Vagina (tissue), 2 donors: ENCODE measurements around the gene C2CD2L. TPM values are rescaled to one million over a fixed set of nuclear protein-coding genes. Genes with fewer than 3 reads are reported as not detected.
A peak's percentile ranks its signal among the peaks of the same experiment; 100 is the strongest.
"Not testable (repeated sequence)": the region's sequence is repeated elsewhere in the genome, so short reads cannot be mapped to it uniquely, and the experiment has no call there.

Source experiments
- DNase-seq, 2 donors: peaks; one replicate each; pipeline ENCODE4 v3.0.0-alpha.2; 2017; ENCODE audit errors: extremely low spot score in 2 of 2
- H3K27ac ChIP-seq: fragments of 200-600 bp; sonication (generic); one replicate; pipeline ENCODE4 v1.5.1; 2019
- H3K27me3 ChIP-seq: fragments of 200-600 bp; sonication (generic); one replicate; pipeline ENCODE4 v1.5.1; 2019
- H3K36me3 ChIP-seq, 2 donors: fragments of 200-600 bp; sonication (generic); one replicate each; pipeline ENCODE4 v1.5.1; 2017 to 2019
- H3K4me1 ChIP-seq: fragments of 200-600 bp; sonication (generic); one replicate; pipeline ENCODE4 v1.5.1; 2019
- H3K4me3 ChIP-seq, 2 donors: fragments of 200-600 bp; sonication (generic); 1 replicate in 1 of 2; 2 replicates in 1 of 2; pipeline ENCODE4 v1.5.1; 2016 to 2019
- H3K9me3 ChIP-seq: fragments of 200-600 bp; sonication (generic); one replicate; pipeline ENCODE4 v1.5.1; 2019
- CTCF ChIP-seq, 3 experiments: fragments of 450-650 bp in 2 of 3; fragments of 200-600 bp in 1 of 3; sonication (generic) in 1 of 3; IDR thresholded peaks; one replicate each; pipeline ENCODE4 v1.5.1; 2017 to 2019; ENCODE audit warnings: antibody characterized with exemption in 3 of 3, mild to moderate bottlenecking in 2 of 3, moderate library complexity in 2 of 3
- POLR2A ChIP-seq, 2 donors: fragments of 450-650 bp; IDR thresholded peaks; one replicate each; pipeline ENCODE4 v1.6.1; 2017; ENCODE audit warnings: antibody characterized with exemption in 2 of 2, mild to moderate bottlenecking in 2 of 2, moderate library complexity in 2 of 2
- POLR2AphosphoS5 ChIP-seq, 2 donors: sonication (generic); formaldehyde crosslinking; IDR thresholded peaks; one replicate each; pipeline ENCODE4 v1.9.0; 2017; ENCODE audit warnings: antibody characterized with exemption in 2 of 2, mild to moderate bottlenecking in 2 of 2, low read depth in 1 of 2; ENCODE audit not compliant: insufficient read depth in 1 of 2
- intact Hi-C: fragments of 100-400 bp; cut with DNase I; formaldehyde crosslinking; loops from one replicate; pipeline ENCODE4 v1.15.1; 2023
- total RNA-seq: library from RNA; depleted of rRNA; stranded (reverse); fragments of >200 nt; gene quantifications from one replicate; pipeline ENCODE4 v1.2.3, GENCODE V29; 2016

C2CD2L gene
- total RNA-seq, 1 donor from 2014 or later: 7.1 TPM

GRCh38 chr11:119100246-119100970 is 6.7 kb upstream of the C2CD2L start:
- Histone ChIP-seq H3K27me3 (no peaks in the 10 kb centered on the region), H3K4me1 (peaks cover 39% of the 10 kb centered on the region), H3K27ac (no peak overlapping the region), H3K4me3 (peak overlapping the region; percentile 71 to 96), H3K36me3 (peaks cover 0 to 21% of the 10 kb centered on the region in 2 donors), H3K9me3 (no peaks in the 10 kb centered on the region)
- intact Hi-C loops: loop anchor here (10.0 kb wide), 1 partner anchor 234 kb away; the partner anchor contains the start of gene RNF26
- no peak for DNase-seq
- TF ChIP-seq CTCF (IDR thresholded peaks at IDR 0.05) (no peak), POLR2AphosphoS5 (IDR thresholded peaks at IDR 0.05; ENCODE audit: insufficient read depth in 1 of 2, low read depth in 1 of 2) (no peak), POLR2A (IDR thresholded peaks at IDR 0.05) (no peak)

GRCh38 chr11:119100994-119101758 is 6.0 kb upstream of the C2CD2L start:
- TF ChIP-seq POLR2AphosphoS5 (IDR thresholded peaks at IDR 0.05; ENCODE audit: insufficient read depth in 1 of 2, low read depth in 1 of 2): no peak
- no peak for TF ChIP-seq CTCF (IDR thresholded peaks at IDR 0.05)
- TF ChIP-seq POLR2A (IDR thresholded peaks at IDR 0.05): no peak
- H3K27me3 ChIP-seq: no peaks in the 10 kb centered on the region
- peak overlapping the region; percentile 86 for H3K27ac ChIP-seq
- no peak for DNase-seq
- peak overlapping the region; percentile 71 to 96 for H3K4me3 ChIP-seq
- intact Hi-C loops: loop anchor here (10.0 kb wide), 1 partner anchor 234 kb away; the partner anchor contains the start of gene RNF26
- no peaks in the 10 kb centered on the region for H3K9me3 ChIP-seq
- H3K36me3 ChIP-seq: peaks cover 0 to 21% of the 10 kb centered on the region in 2 donors
- H3K4me1 ChIP-seq: peaks cover 35% of the 10 kb centered on the region

- H3K4me3 ChIP-seq: peak within 1 kb of the TSS; percentile 71 to 96
- H3K36me3 ChIP-seq: peaks cover 0 to 16% of the 10 kb centered on the region in 2 donors
- H3K27ac ChIP-seq: peak within 1 kb of the TSS; percentile 86
- H3K27me3 ChIP-seq: no peaks in the 10 kb centered on the region
- TF ChIP-seq POLR2A (IDR thresholded peaks at IDR 0.05) (peak in 1 of 2 donors; percentile 9), CTCF (IDR thresholded peaks at IDR 0.05) (peak in 2 of 3 experiments; percentile 13 to 33), POLR2AphosphoS5 (IDR thresholded peaks at IDR 0.05; ENCODE audit: insufficient read depth in 1 of 2, low read depth in 1 of 2) (peak; percentile 66 to 96)
- peak in 1 of 2 donors; percentile 98 for DNase-seq
- H3K9me3 ChIP-seq: no peaks in the 10 kb centered on the region
- intact Hi-C loops: loop anchor here (10.0 kb wide), 1 partner anchor 233 kb away; the partner anchor contains the start of gene RNF26
- H3K4me1 ChIP-seq: peaks cover 43% of the 10 kb centered on the region
Observed at GRCh38 chr11:119101759-119102423, 5.3 kb upstream of the C2CD2L start, which contains the start of gene DPAGT1. DPAGT1 (minus strand) TSS chr11:119101853; CDS start chr11:119101655, 198 bp downstream.

GRCh38 chr11:119103161-119103664 is 3.9 kb upstream of the C2CD2L start:
- not testable (repeated sequence) for DNase-seq, H3K27me3 ChIP-seq, H3K9me3 ChIP-seq, H3K36me3 ChIP-seq
- H3K27ac ChIP-seq: peak overlapping the region; percentile 86
- H3K4me1 ChIP-seq: peaks cover 47% of the 10 kb centered on the region
- peak overlapping the region; percentile 71 to 96 for H3K4me3 ChIP-seq
- intact Hi-C loops: loop anchor here (10.0 kb wide), 1 partner anchor 232 kb away; the partner anchor contains the start of gene RNF26

GRCh38 chr11:119103793-119104192 is 3.4 kb upstream of the C2CD2L start:
- no peak for DNase-seq
- no peaks in the 10 kb centered on the region for H3K9me3 ChIP-seq
- no peaks in the 10 kb centered on the region for H3K36me3 ChIP-seq
- H3K4me1 ChIP-seq: peaks cover 52% of the 10 kb centered on the region
- peak overlapping the region; percentile 86 for H3K27ac ChIP-seq
- no peak for TF ChIP-seq POLR2AphosphoS5 (IDR thresholded peaks at IDR 0.05; ENCODE audit: insufficient read depth in 1 of 2, low read depth in 1 of 2)
- TF ChIP-seq POLR2A (IDR thresholded peaks at IDR 0.05): no peak
- TF ChIP-seq CTCF (IDR thresholded peaks at IDR 0.05): no peak
- H3K4me3 ChIP-seq: no peak overlapping the region
- H3K27me3 ChIP-seq: no peaks in the 10 kb centered on the region
- intact Hi-C loops: loop anchor here (10.0 kb wide), 1 partner anchor 231 kb away; the partner anchor contains the start of gene RNF26
